ENCODE data around the gene ATRN. TPM values are rescaled to one million over a fixed set of nuclear protein-coding genes. Genes with fewer than 3 reads are reported as not detected.

The ATRN gene
- total RNA-seq, 2 experiments from 2014 or later = 8.8 to 9.1 TPM

DNA sequence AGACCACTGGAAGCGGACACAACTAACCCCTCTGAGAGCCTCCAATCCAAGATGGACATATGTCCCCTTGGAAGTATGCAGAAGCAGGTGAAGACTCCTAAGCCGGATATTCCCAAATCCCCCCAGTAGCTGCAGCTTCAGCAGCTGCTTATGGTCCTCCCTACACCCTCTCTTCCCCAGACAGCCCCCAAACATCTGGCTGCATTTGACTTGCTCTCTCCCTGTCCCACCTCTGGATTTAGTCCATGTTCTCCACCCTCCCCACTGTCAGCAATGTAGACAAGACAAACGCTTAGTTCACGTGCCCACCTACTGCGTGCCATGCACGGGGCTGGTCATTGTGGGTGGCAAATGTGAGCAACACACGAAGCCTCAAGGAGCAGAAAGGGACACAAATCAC is 215.6 kb downstream of the ATRN start:
- no peaks in the 10 kb centered on the region for H3K36me3 Mint-ChIP-seq (ENCODE audit: low read depth)
- H3K27me3 Mint-ChIP-seq = peaks cover 43% of the 10 kb centered on the region
- intact Hi-C loops (cut with DNase I, micrococcal nuclease) = no loop called here
- DNase-seq (no peak), ATAC-seq (ENCODE audit: poor library complexity) (no peak)
- Histone ChIP-seq H3K36me3 (ENCODE audit: insufficient read depth, low read length) (no peaks in the 10 kb centered on the region), H3K27me3 (ENCODE audit: control insufficient read depth in 1 of 2, insufficient read depth in 2 of 2, low read length in 2 of 2) (peaks cover 16 to 17% of the 10 kb centered on the region in 2 experiments), H3K4me1 (ENCODE audit: insufficient read depth, low read length) (peaks cover 2% of the 10 kb centered on the region), H3K9me3 (ENCODE audit: control insufficient read depth in 1 of 2, insufficient read depth in 1 of 2, low read length in 2 of 2) (peaks cover 0 to under 1% of the 10 kb centered on the region in 2 experiments), H3K4me3 (ENCODE audit: low read length) (no peak overlapping the region), H3K27ac (ENCODE audit: low read depth in 1 of 2, low read length in 2 of 2) (no peak overlapping the region)
- CTCF ChIA-PET = no interaction called here
- H3K4me3 Mint-ChIP-seq = no peak overlapping the region
- no peaks in the 10 kb centered on the region for H3K4me1 Mint-ChIP-seq (ENCODE audit: low read depth)
- POLR2A ChIA-PET = no interaction called here
- no peaks in the 10 kb centered on the region for H3K9me3 Mint-ChIP-seq
- TF ChIP-seq, protein P1, sequence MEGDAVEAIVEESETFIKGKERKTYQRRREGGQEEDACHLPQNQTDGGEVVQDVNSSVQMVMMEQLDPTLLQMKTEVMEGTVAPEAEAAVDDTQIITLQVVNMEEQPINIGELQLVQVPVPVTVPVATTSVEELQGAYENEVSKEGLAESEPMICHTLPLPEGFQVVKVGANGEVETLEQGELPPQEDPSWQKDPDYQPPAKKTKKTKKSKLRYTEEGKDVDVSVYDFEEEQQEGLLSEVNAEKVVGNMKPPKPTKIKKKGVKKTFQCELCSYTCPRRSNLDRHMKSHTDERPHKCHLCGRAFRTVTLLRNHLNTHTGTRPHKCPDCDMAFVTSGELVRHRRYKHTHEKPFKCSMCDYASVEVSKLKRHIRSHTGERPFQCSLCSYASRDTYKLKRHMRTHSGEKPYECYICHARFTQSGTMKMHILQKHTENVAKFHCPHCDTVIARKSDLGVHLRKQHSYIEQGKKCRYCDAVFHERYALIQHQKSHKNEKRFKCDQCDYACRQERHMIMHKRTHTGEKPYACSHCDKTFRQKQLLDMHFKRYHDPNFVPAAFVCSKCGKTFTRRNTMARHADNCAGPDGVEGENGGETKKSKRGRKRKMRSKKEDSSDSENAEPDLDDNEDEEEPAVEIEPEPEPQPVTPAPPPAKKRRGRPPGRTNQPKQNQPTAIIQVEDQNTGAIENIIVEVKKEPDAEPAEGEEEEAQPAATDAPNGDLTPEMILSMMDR (IDR thresholded peaks at IDR 0.05) = no peak
- no peak overlapping the region for H3K27ac Mint-ChIP-seq

DNA sequence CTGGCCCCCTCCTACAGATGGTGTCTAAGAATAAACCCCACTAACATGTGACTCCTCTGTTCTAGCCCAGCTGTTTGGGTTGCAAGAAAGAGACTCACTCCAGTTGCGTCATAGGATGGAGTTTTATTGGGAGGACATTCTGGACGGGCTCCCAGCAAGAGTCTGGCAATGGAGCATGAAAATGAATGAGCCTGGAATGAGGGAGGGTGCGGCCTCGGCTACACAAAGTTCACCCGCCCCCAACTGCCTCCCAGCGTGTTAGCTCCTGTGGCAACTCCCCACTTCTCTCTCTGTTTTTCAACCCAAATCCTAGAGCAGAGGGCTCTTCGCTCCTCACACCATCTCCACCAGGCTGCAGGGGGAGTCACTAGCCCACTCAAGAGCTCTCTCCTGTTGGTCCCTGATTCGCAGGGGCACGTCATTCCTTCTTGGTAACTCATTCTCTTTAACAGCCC is 216.1 kb downstream of the ATRN start:
- intact Hi-C loops (cut with DNase I, micrococcal nuclease) = no loop called here

DNA sequence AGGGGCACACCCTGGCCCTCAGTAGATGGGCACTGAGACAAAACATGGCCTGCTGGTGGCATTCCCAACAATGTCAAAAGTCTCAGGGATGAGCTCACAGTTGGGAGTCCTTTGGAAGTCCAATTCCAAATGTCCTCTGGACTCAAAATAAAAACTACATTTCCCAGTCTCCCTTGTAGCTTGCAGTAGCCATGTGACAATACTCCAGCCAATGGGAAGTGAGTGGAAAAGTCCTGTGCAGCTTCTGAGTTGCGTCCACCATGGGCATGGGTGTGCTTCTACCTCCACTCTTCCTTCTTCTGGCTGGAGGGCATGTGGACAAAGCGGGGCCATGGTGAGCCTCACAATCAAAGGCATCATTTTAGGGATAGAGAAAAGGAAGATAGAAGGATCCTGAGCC is 216.8 kb downstream of the ATRN start:
- intact Hi-C loops (cut with DNase I, micrococcal nuclease) = no loop called here
- no peaks in the 10 kb centered on the region for H3K4me1 Mint-ChIP-seq (ENCODE audit: low read depth)
- H3K27me3 Mint-ChIP-seq = peaks cover 37% of the 10 kb centered on the region
- TF ChIP-seq, protein P1 (IDR thresholded peaks at IDR 0.05) = no peak
- H3K9me3 ChIP-seq (ENCODE audit: control insufficient read depth in 1 of 2, insufficient read depth in 1 of 2, low read length in 2 of 2) = no peaks in the 10 kb centered on the region
- no peak for ATAC-seq (ENCODE audit: poor library complexity)
- POLR2A ChIA-PET = no interaction called here
- peaks cover 7 to 8% of the 10 kb centered on the region in 2 experiments for H3K27me3 ChIP-seq (ENCODE audit: control insufficient read depth in 1 of 2, insufficient read depth in 2 of 2, low read length in 2 of 2)
- H3K4me3 ChIP-seq (ENCODE audit: low read length) = no peak overlapping the region
- no peak for DNase-seq
- H3K27ac Mint-ChIP-seq = no peak overlapping the region
- CTCF ChIA-PET = no interaction called here
- H3K36me3 Mint-ChIP-seq (ENCODE audit: low read depth) = no peaks in the 10 kb centered on the region
- no peaks in the 10 kb centered on the region for H3K36me3 ChIP-seq (ENCODE audit: insufficient read depth, low read length)
- no peak overlapping the region for H3K4me3 Mint-ChIP-seq
- no peak overlapping the region for H3K27ac ChIP-seq (ENCODE audit: low read depth in 1 of 2, low read length in 2 of 2)
- H3K9me3 Mint-ChIP-seq = no peaks in the 10 kb centered on the region
- H3K4me1 ChIP-seq (ENCODE audit: insufficient read depth, low read length) = no peaks in the 10 kb centered on the region

More for the DNA sequence above, 216.1 kb downstream of the ATRN start:
- Mint-ChIP-seq H3K27me3 (peaks cover 42% of the 10 kb centered on the region), H3K9me3 (no peaks in the 10 kb centered on the region), H3K4me1 (ENCODE audit: low read depth) (no peaks in the 10 kb centered on the region), H3K4me3 (no peak overlapping the region), H3K36me3 (ENCODE audit: low read depth) (no peaks in the 10 kb centered on the region), H3K27ac (no peak overlapping the region)
- no peaks in the 10 kb centered on the region for H3K4me1 ChIP-seq (ENCODE audit: insufficient read depth, low read length)
- TF ChIP-seq, protein P1 (IDR thresholded peaks at IDR 0.05) = no peak
- no peak for ATAC-seq (ENCODE audit: poor library complexity)
- no peak for DNase-seq
- ChIA-PET POLR2A (no interaction called here), CTCF (no interaction called here)
- no peaks in the 10 kb centered on the region for H3K36me3 ChIP-seq (ENCODE audit: insufficient read depth, low read length)
- H3K9me3 ChIP-seq (ENCODE audit: control insufficient read depth in 1 of 2, insufficient read depth in 1 of 2, low read length in 2 of 2) = no peaks in the 10 kb centered on the region
- no peak overlapping the region for H3K4me3 ChIP-seq (ENCODE audit: low read length)
- peaks cover 12 to 14% of the 10 kb centered on the region in 2 experiments for H3K27me3 ChIP-seq (ENCODE audit: control insufficient read depth in 1 of 2, insufficient read depth in 2 of 2, low read length in 2 of 2)
- no peak overlapping the region for H3K27ac ChIP-seq (ENCODE audit: low read depth in 1 of 2, low read length in 2 of 2)
